HS-27A (cell line): Measurements from ENCODE around the gene DAAM1.
A peak's percentile ranks its signal among the peaks of the same experiment; 100 is the strongest.

Experiments used
- DNase-seq: peaks from one replicate; pipeline ENCODE4 v3.0.0-alpha.2; 2012; ENCODE audit warnings: low read depth, missing footprints

The DAAM1 gene

DNA sequence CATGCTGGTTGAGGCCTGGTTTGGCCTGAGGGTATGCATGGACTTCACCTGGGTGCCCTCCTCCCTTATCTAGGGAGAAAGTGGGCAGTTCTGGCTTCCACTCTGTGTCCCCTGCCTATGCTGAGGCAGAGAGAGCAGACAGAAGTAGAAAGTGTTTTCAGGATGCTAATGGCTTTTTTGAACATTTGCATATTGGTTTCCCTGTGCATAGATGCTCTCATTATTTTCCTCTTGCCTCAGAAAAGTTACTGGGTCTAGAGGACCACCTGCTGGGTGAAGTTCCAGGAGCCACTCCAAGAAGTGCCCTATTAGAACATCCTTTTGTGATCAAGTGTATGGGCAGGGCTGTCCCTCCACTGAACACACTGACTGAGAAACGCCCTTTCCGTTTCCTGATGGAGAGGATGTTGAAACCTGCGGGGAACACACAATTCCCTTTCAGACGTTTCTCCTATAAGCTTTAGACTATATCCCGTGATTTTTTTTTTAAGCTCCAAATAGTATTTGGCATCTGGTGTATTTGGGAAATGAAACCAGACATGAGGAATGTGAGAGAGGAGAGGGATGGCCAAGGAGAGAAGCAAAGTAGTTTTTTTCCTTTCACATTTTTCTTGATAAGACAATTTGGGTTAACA lies 66.6 kb downstream of the DAAM1 start:
- no peak for DNase-seq

DNA sequence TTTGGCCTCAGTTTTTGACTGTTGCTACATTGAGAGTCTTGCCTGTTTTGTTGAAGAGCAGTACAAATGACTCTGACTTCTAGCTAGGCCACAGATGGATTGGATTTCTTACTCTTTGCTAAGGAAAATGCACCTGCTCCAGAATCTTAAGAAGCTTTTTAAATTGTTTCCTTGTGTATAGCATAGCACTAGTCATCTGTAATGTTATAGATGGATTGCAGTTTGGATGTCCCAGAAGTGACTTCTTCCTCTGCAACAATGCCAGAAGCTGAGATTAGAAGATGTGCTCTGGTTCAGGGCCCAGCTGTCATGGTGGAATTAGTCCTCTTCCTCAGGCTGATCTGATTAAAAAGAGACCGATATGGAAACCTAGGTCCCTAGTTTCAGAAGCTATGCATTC lies 67.9 kb downstream of the DAAM1 start:
- no peak for DNase-seq

DNA sequence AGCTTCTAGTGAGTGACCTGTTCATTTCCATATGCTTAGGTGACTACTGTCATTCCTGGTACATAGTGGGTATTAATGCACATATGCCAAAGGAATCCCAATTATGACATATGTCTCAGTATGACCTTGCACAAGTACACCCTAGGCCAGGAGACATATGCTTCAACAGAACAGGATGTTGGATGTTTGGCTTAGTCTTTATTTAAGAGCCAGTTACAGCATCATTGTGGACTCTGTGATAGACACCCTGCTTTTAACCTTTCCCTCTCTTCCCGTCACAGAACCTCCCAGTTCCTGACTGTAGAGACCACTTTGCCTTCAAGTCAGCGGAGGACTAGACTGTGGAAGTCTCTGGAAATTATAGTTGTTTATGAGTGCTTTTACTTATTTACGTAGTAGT lies 72.9 kb downstream of the DAAM1 start:
- DNase-seq: no peak

DNA sequence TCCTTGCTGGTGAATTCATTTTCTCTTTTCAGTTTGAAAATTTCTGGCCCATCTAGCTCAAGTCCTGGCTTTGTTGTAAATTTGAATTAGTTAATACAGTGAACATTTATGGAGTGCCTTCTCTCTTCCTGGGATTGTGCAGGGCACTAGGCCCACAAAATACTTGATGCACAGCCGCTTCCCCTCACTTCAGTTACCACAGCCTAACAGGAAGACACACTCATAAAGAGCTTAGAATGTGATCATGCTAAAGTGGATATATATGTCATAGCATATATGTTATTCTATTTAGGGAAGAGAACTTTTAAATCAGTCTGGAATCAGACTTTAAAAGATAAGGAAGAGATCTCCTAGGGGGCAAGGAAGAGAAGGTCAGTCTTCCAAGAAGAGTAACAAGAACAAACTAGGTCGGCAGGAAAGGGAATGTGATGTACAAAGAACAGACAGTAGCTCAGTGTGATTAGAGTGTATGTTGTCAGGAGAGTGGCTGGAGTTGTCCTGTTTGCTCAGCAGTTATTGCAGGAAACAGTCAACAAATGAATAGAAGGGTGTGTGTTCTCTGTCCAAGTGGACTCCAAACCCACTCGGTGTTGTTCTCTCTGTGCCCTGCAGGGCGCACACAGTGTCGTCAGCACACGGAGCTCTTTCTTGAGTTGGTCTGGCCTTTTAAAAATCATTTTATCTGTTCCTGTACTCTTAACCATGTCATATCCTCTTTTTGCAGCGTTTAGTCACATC lies 74.4 kb downstream of the DAAM1 start:
- no peak for DNase-seq

GRCh38 chr14:59265808-59266207 lies 77.3 kb downstream of the DAAM1 start:
- DNase-seq: no peak

- no peak for DNase-seq
Observed at GRCh38 chr14:59267046-59267445, 78.6 kb downstream of the DAAM1 start.

DNA sequence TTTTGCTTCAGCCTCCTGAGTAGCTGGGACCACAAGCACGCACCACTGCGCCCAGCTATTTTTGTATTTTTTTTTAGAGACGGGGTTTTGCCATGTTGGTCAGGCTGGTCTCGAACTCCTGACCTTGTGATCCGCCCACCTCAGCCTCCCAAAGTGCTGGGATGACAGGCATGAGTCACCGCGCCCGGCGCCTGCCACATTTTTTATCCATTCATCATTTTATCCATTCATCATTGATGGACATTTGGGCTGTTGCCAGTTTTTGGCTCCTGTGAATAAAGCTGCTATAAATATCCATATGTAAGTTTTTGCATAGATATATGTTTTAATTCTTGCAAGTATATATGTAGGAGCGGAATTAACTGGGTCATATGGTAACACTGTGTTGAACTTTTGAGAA lies 79.5 kb downstream of the DAAM1 start:
- DNase-seq: no peak

DNA sequence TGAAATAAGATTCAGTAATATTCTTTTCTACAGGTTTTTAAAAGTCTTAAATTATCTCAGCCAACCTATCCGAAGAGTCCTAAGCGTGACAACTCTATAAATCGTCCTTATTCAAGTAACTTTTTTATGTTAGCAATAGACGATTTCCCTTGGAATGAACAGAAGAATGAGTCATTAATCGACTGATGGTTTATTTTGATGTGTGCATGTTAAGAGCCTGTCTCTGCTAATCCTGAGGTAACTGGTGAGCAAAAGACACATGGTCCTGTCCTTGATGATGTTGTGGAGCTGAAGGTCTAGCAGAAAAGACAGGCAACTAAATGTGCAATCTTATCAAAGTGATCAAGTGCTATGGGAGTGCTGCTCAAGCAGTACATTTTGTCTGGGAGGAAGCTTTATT lies 80.4 kb downstream of the DAAM1 start:
- DNase-seq: no peak

DNA sequence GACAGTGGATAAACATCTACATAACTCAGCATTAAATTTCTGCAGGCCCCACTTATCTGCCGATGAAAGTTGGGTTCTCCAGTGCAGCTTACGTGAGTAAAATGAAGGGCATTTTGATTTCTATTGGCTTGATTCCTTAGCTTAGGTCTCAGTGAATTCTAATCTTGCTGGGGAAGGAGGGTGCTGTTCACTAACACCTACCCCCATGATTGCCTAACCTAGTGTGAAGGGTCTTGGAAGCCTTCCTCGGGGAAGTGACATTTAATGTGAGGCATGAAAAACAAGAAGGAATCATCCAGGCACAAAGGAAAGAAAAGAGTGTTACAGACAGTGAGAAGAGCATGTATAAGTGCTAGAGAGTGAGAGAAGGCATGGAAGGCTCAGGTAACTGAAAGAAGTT lies 81.0 kb downstream of the DAAM1 start:
- no peak for DNase-seq

- DNase-seq: no peak
Observed at GRCh38 chr14:59271256-59271655, 82.8 kb downstream of the DAAM1 start.

DNA sequence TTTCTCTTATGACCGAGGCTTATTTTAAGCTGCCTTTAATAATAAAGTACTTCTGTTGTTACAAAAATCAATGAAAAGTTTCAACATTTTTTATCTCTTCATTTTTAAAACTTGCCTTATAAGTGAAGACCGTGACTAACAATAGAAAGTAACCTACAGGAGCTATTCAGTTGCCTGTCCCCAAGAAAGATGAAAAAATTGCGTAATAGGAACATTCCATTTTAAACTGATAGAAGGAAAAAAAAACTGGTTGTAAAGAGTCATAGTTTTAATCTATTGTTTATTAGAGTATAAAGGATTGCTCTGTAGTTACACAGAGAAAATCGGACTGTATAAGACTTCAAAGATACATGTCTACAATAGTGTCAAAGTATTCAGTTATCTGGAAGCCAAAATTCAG lies 83.3 kb downstream of the DAAM1 start:
- DNase-seq: no peak

DNA sequence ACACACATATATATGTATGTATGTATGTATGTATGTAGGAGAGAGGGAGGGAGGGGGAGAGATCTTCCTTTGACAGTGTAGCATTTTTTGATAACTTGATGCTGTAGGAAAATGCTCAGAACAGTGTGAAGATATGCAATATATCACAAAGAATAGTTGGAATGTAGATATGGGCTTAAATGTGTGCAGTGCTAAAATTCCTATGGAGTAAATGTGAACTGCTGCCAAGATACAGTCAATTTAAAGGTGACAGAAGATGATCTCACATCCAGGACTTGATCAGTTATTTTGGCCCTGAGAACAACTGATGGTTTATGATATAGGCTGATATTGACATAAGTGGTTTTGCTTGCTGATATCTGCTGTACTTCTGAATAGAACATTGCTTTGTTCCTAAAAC lies 84.2 kb downstream of the DAAM1 start:
- DNase-seq: no peak

DNA sequence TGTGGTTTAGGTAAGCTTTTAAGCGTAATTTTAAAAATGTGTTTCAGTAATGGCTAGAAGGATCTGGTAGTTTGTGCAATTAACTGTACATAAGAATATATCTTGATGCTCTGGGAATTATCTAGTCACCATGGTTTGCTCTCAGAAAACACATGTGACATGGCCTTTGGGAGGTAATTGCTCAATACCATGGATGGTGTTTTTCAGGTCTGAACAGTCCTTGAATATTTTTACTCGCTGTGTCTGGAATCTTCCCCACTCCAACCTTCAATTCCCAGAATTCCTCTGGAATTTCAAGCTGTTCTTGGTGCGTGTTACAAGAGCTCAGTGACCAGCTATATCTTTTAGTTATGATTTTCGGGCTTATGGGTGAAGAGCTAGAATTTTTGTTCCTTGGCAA lies 85.3 kb downstream of the DAAM1 start:
- DNase-seq: no peak

GRCh38 chr14:59274991-59275391 lies 86.5 kb downstream of the DAAM1 start:
- DNase-seq: no peak

GRCh38 chr14:59275668-59276067 lies 87.2 kb downstream of the DAAM1 start:
- no peak for DNase-seq

- no peak for DNase-seq
Observed at GRCh38 chr14:59276235-59276634, 87.8 kb downstream of the DAAM1 start.

- DNase-seq: no peak
Observed at GRCh38 chr14:59277659-59278058, 89.2 kb downstream of the DAAM1 start.

- peak; percentile 85 for DNase-seq
Observed at GRCh38 chr14:59278111-59278510, 89.6 kb downstream of the DAAM1 start.

GRCh38 chr14:59280961-59281360 lies 92.5 kb downstream of the DAAM1 start:
- DNase-seq: no peak

DNA sequence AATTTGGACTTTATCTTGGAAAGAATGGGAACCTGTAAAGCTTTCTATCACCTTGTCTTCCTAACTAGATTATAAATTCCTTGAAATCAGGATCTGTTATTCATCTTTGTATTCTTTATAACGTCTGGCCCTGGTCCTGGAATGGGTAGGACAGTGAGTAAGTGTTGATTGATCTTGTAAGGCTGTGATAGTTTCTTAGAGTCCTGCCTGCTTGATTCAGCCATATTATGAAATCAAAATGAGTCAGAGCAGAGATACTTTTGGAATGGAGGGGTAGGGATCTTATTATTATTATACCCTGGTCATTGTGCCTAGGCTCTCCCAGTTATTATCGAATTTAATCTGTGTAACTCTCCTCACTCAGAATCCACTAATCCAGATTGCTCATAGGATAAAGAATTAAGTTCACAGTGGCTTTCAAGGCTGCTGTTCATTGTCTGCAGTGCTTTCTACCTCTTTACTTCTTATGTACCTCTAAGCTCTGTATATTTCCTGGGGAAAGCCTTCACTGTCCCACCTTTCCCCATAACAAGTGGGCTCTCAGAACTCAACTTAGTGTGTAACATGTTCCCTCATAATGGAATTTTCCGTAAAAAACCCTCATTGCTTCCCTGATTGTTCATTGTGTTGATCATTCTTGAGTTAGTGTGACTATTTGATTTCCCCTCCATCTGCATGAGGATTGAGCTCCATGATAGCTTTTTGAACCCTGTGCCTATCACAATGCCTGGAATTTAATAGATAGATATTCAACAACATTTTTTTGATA lies 93.3 kb downstream of the DAAM1 start:
- DNase-seq: no peak

- DNase-seq: peak; percentile 51
Observed at GRCh38 chr14:59282378-59282765, 93.9 kb downstream of the DAAM1 start.

DNA sequence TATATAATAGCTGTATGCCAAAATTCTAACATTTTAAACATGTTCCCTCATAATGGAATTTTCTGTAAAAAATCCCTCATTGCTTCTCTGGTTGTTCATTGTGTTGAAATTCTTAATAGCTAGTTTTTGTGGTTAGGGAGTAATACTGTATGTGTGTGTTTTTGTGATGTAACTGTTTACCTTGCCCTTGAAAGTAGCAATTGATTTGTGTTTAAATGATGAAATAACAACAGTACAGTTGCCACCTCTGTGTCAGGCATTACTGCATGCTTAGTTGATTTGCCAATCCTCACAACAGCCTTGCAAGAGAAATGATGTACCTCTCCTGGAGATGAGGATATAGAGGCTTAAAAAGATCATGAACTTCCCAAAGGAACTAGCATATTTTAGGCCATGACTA lies 94.9 kb downstream of the DAAM1 start:
- DNase-seq: no peak

DNA sequence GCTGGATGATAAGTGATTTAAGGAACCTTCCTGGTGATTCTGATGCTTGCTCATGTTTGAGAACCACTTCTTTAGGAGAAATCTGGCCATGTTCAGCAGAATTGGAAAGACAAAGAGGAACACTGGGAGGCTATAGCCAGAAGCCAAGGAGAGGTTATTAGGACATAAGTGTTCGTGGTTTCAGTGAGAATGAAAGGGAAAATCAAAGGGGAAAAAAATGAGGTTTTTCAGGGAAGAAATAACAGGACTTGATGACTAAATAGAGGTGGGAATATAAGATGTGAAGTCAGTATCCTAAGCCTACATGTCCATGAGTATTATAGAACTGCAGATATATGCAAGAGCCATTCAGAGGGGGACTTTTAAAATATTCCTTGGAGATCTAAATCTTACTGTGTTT lies 95.6 kb downstream of the DAAM1 start:
- DNase-seq: no peak
